Activated T-cell treated with anti-CD3 and anti-CD28 coated beads for 1 hour (primary cell): ENCODE measurements around the gene DUSP2.

ENCODE experiments used
- DNase-seq: peaks from one replicate; pipeline ENCODE4 v3.0.0-alpha.2; 2020; ENCODE audit warnings: low read depth

DUSP2 gene

GRCh38 chr2:96131152-96131812 lies 14.0 kb downstream of the DUSP2 start:
- no peak for DNase-seq

GRCh38 chr2:96130483-96130882 lies 14.8 kb downstream of the DUSP2 start:
- DNase-seq: no peak

- DNase-seq: no peak
These were observed 15.6 kb downstream of the DUSP2 start for GRCh38 chr2:96129528-96130120.

GRCh38 chr2:96128456-96128855 lies 16.8 kb downstream of the DUSP2 start:
- no peak for DNase-seq

- DNase-seq: no peak
These were observed 20.6 kb downstream of the DUSP2 start for GRCh38 chr2:96124406-96125265.

- DNase-seq: no peak
These were observed 21.3 kb downstream of the DUSP2 start for GRCh38 chr2:96123936-96124335.

GRCh38 chr2:96123290-96123689 lies 21.9 kb downstream of the DUSP2 start:
- no peak for DNase-seq

- no peak for DNase-seq
These were observed 22.8 kb downstream of the DUSP2 start for GRCh38 chr2:96122391-96122790.

- DNase-seq: no peak
These were observed 23.8 kb downstream of the DUSP2 start for GRCh38 chr2:96121414-96121813.

- DNase-seq: no peak
These were observed 24.2 kb downstream of the DUSP2 start for GRCh38 chr2:96120991-96121390.

- no peak for DNase-seq
These were observed 25.0 kb downstream of the DUSP2 start for GRCh38 chr2:96120091-96120720.

- DNase-seq: no peak
These were observed 25.9 kb downstream of the DUSP2 start for GRCh38 chr2:96119389-96119751.

- no peak for DNase-seq
These were observed 26.4 kb downstream of the DUSP2 start for GRCh38 chr2:96118698-96119388.

- DNase-seq: no peak
These were observed 27.3 kb downstream of the DUSP2 start for GRCh38 chr2:96117701-96118588.

GRCh38 chr2:96116879-96117533 lies 28.2 kb downstream of the DUSP2 start:
- DNase-seq: peak; percentile 51

- DNase-seq: peak; percentile 69
These were observed 28.8 kb downstream of the DUSP2 start, which contains the start of gene ADRA2B for GRCh38 chr2:96116424-96116878. Gene ADRA2B (minus strand): TSS chr2:96116571. CDS start chr2:96116149, 422 bp downstream.

- DNase-seq: no peak
These were observed 29.4 kb downstream of the DUSP2 start for GRCh38 chr2:96115631-96116423.

GRCh38 chr2:96114903-96115581 lies 30.2 kb downstream of the DUSP2 start:
- DNase-seq: no peak

- DNase-seq: no peak
These were observed 30.7 kb downstream of the DUSP2 start for GRCh38 chr2:96114546-96114902.
